WERI-Rb-1 (cell line): ENCODE data around the gene BCAS3.

Experiments
- DNase-seq: peaks from one replicate; pipeline ENCODE4 v3.0.0-alpha.2; 2020
- H3K27ac ChIP-seq: fragments of 250-450 bp; sonication (Bioruptor Pico); 2 replicates; pipeline ENCODE4 v1.5.1; 2020; ENCODE audit warnings: mild to moderate bottlenecking, moderate library complexity
- H3K27me3 ChIP-seq: fragments of 250-450 bp; sonication (Bioruptor Pico); 2 replicates; pipeline ENCODE4 v1.5.1; 2021; ENCODE audit warnings: mild to moderate bottlenecking, low read depth, moderate library complexity; ENCODE audit not compliant: insufficient read depth, severe bottlenecking
- H3K36me3 ChIP-seq: fragments of 250-450 bp; sonication (Bioruptor Pico); 2 replicates; pipeline ENCODE4 v1.5.1; 2020; ENCODE audit warnings: mild to moderate bottlenecking, moderate library complexity
- H3K4me3 ChIP-seq: 2 replicates; pipeline ENCODE4 v1.5.1; 2011; ENCODE audit warnings: low read depth, mild to moderate bottlenecking, control low read depth, low read length
- H3K9me3 ChIP-seq: fragments of 250-450 bp; sonication (Bioruptor Pico); 2 replicates; pipeline ENCODE4 v1.5.1; 2021; ENCODE audit warnings: mild to moderate bottlenecking, moderate library complexity; ENCODE audit not compliant: severe bottlenecking
- CTCF ChIP-seq: IDR thresholded peaks from 2 replicates; pipeline ENCODE4 v1.5.1; 2011; ENCODE audit warnings: low read depth, mild to moderate bottlenecking, control low read depth, inconsistent platforms, low read length

BCAS3 gene

DNA sequence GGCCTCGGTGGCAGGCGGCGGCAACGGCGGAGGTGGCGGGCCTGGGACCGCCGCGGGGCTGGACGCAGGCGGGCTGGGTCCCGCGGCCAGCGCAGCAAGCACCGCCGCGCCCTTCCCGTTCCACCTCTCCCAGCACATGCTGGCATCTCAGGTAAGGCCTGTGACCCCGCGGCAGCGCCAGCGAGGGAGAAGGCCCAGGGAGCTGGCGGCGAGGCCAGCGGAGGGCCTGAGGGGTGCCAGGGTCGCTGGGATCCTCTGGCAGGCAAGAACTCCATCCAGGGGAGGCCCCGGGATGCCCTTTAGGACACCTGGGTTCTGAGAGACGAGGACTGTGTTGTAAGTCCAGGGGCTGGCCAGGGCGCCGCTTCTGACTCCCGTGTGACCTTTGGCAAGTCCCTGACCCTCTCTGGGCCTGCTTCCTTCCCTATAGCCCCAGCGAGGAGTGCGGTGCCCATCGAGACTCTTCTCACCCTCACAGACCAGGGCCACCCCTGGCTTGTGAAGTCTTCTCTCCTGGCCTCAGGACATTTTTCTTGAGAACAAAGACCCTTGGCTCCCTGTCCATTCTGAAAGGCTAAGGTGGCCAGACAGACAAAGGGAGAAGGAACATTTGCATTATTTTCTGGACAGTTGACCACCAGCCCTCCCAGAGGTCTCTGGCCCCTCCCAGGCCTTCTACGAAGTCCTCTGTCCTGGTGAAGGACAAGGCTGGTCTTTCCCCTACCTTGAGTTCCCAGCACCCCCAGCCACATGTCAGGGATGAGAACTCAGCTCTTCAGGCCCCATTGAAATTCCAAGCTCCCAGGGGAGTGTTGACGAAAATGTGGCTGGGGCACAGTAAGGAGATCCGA lies 728.3 kb downstream of the BCAS3 start:
- H3K36me3 ChIP-seq: no peaks in the 10 kb centered on the region; the same call in 1 of the 2 replicates
- no peaks in the 10 kb centered on the region for H3K9me3 ChIP-seq
- H3K27ac ChIP-seq: no peak overlapping the region
- DNase-seq: no peak
- peaks cover 13% of the 10 kb centered on the region for H3K27me3 ChIP-seq
- H3K4me3 ChIP-seq: no peak overlapping the region
- TF ChIP-seq CTCF: no peak

DNA sequence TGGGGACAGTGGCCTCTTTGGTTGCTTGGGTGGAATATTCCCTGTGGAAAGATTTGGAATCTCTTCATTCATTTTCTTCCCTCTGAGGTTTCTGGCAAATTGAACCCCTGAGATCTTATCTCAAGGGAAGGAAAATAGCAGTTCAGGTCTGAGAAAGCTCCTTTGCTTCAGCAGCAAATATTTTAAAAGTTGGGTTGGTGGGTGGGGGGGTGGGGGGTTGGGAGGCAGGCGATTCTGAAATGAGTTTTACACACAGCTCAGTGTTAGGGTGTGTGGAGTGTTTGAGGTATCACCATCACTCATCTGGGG lies 728.8 kb downstream of the BCAS3 start:
- no peak overlapping the region for H3K4me3 ChIP-seq
- peaks cover 8% of the 10 kb centered on the region for H3K27me3 ChIP-seq
- H3K27ac ChIP-seq: no peak overlapping the region
- H3K36me3 ChIP-seq: no peaks in the 10 kb centered on the region; the same call in 1 of the 2 replicates
- no peak for DNase-seq
- H3K9me3 ChIP-seq: no peaks in the 10 kb centered on the region
- no peak for TF ChIP-seq CTCF

GRCh38 chr17:61406971-61407911 lies 729.6 kb downstream of the BCAS3 start:
- no peak for TF ChIP-seq CTCF
- peaks cover 8% of the 10 kb centered on the region for H3K27me3 ChIP-seq
- no peak overlapping the region for H3K4me3 ChIP-seq

GRCh38 chr17:61408151-61409041 lies 730.7 kb downstream of the BCAS3 start:
- Histone ChIP-seq H3K9me3 (no peaks in the 10 kb centered on the region), H3K4me3 (peak overlapping the region; percentile 91), H3K27me3 (peaks cover 8% of the 10 kb centered on the region), H3K27ac (no peak overlapping the region), H3K36me3 (no peaks in the 10 kb centered on the region; the same call in 1 of the 2 replicates)
- TF ChIP-seq CTCF: no peak
- DNase-seq: peak; percentile 13

More at GRCh38 chr17:61406971-61407911, 729.6 kb downstream of the BCAS3 start:
- H3K9me3 ChIP-seq: no peaks in the 10 kb centered on the region
- DNase-seq: peak; percentile 4
- H3K36me3 ChIP-seq: no peaks in the 10 kb centered on the region; the same call in 1 of the 2 replicates
- no peak overlapping the region for H3K27ac ChIP-seq
